K562 (cell line): Measurements from ENCODE around the gene ZBTB8A. TPM values are rescaled to one million over a fixed set of nuclear protein-coding genes. Genes with fewer than 3 reads are reported as not detected.
A peak's percentile ranks its signal among the peaks of the same experiment; 100 is the strongest.

Source experiments
- KDM1A ChIP-seq, 2 experiments: fragments of 450-650 bp; IDR thresholded peaks; 2 replicates each; pipeline ENCODE4 v1.6.1; 2016; ENCODE audit warnings: mild to moderate bottlenecking in 2 of 2
- KLF10 ChIP-seq: fragments of 250-450 bp; sonication (Bioruptor Pico); IDR thresholded peaks from 2 replicates; pipeline ENCODE4 v1.6.1; 2021; ENCODE audit warnings: matching md5 sums
- PTRF ChIP-seq: fragments of 450-650 bp; IDR thresholded peaks from 2 replicates; pipeline ENCODE4 v1.6.1; 2016; ENCODE audit warnings: mild to moderate bottlenecking, missing genetic modification characterization, missing compliant biosample characterization
- SAFB2 ChIP-seq: fragments of 200-400 bp; formaldehyde crosslinking; IDR thresholded peaks from 2 replicates; pipeline ENCODE4 v1.6.1; 2018; ENCODE audit warnings: borderline replicate concordance, low read length, low read depth, moderate library complexity; ENCODE audit not compliant: severe bottlenecking
- TEAD4 ChIP-seq, 2 experiments: sonication (generic) in 1 of 2; formaldehyde crosslinking in 1 of 2; IDR thresholded peaks; 2 replicates each; pipeline versions ENCODE4 v1.6.1 to v1.8.0; 2012 to 2022; ENCODE audit warnings: borderline replicate concordance in 1 of 2, inconsistent platforms in 1 of 2, low read length in 1 of 2, mild to moderate bottlenecking in 1 of 2, missing genetic modification reagents in 1 of 2
- ZBTB7A ChIP-seq: IDR thresholded peaks from 2 replicates; pipeline ENCODE4 v1.6.1; 2011; ENCODE audit warnings: low read depth, mild to moderate bottlenecking, low read length, moderate library complexity, borderline replicate concordance; ENCODE audit not compliant: control insufficient read depth
- ZC3H11A ChIP-seq: IDR thresholded peaks from 2 replicates; pipeline ENCODE4 v1.6.1; 2012; ENCODE audit warnings: low read depth, low read length, improper control_type of control experiment
- ZNF408 ChIP-seq: fragments of 250-450 bp; sonication (Bioruptor Pico); IDR thresholded peaks from 2 replicates; pipeline ENCODE4 v1.4.0; 2020; ENCODE audit warnings: low read depth, mild to moderate bottlenecking, moderate library complexity
- ZNF586 ChIP-seq: fragments of 450-650 bp; formaldehyde crosslinking; conservative IDR thresholded peaks from 2 replicates; pipeline ENCODE4 v1.4.0; 2020; ENCODE audit warnings: mild to moderate bottlenecking, moderate library complexity
- ZNF780A ChIP-seq: fragments of 250-450 bp; sonication (Bioruptor Pico); IDR thresholded peaks from 2 replicates; pipeline ENCODE4 v1.5.0; 2021; ENCODE audit warnings: mild to moderate bottlenecking
- polyA plus RNA-seq, 8 experiments: library from polyadenylated mRNA; depleted of rRNA in 4 of 8; stranded (reverse) in 5 of 8; unstranded in 3 of 8; fragments of >200 nt; fragmentation: Nextera tagmentation in 2 of 8; fragmentation: Illumina TruSeq in 1 of 8; extraction: Ambion mirVana in 2 of 8; extraction: Trizol in 1 of 8; gene quantifications; 2 replicates each; pipeline versions ENCODE4 v1.2.1 to v1.2.3, GENCODE V29; 2011 to 2014; ENCODE audit warnings: inconsistent platforms in 1 of 8, missing spikeins in 1 of 8
- total RNA-seq, 7 experiments: library from RNA; depleted of rRNA in 6 of 7; stranded (reverse); fragments of >200 nt in 6 of 7; fragmentation: Illumina TruSeq in 2 of 7; extraction: Trizol in 2 of 7; gene quantifications; 2 replicates each; pipeline versions ENCODE4 v1.2.1 to v1.2.3, GENCODE V29; 2011 to 2021; ENCODE audit warnings: low replicate concordance in 1 of 7
- TF ChIP-seq, protein P1 (sequence below): fragments of 450-650 bp; formaldehyde crosslinking; IDR thresholded peaks from 2 replicates; pipeline ENCODE4 v1.4.0; 2020; ENCODE audit warnings: mild to moderate bottlenecking, moderate library complexity
- TF ChIP-seq, protein P2 (sequence below): IDR thresholded peaks from 2 replicates; pipeline ENCODE4 v1.6.1; 2014; ENCODE audit warnings: antibody characterized with exemption
- TF ChIP-seq, protein P3 (sequence below): sonication (generic); formaldehyde crosslinking; IDR thresholded peaks from 2 replicates; pipeline ENCODE4 v1.8.0; 2023; ENCODE audit warnings: mild to moderate bottlenecking, missing genetic modification reagents
- TF ChIP-seq, protein P4 (sequence below): fragments of 450-650 bp; IDR thresholded peaks from 2 replicates; pipeline ENCODE4 v1.6.1; 2017; ENCODE audit warnings: antibody characterized with exemption, mild to moderate bottlenecking
- TF ChIP-seq, protein P5 (sequence below): fragments of 450-650 bp; formaldehyde crosslinking; IDR thresholded peaks from 2 replicates; pipeline ENCODE4 v1.4.0; 2022; ENCODE audit warnings: mild to moderate bottlenecking, moderate library complexity

The ZBTB8A gene
- total and polyA plus RNA-seq, 9 of the 15 experiments (the other 6 are each of a cell fraction or from before 2014, with no cell fraction given), result 0.01 to 0.64 (median 0.09) TPM

- TF ChIP-seq KDM1A (IDR thresholded peaks at IDR 0.05), result no peak
- TF ChIP-seq ZC3H11A, result no peak
- TF ChIP-seq ZNF780A, result no peak
- TF ChIP-seq PTRF, result no peak
- TF ChIP-seq, protein P1, sequence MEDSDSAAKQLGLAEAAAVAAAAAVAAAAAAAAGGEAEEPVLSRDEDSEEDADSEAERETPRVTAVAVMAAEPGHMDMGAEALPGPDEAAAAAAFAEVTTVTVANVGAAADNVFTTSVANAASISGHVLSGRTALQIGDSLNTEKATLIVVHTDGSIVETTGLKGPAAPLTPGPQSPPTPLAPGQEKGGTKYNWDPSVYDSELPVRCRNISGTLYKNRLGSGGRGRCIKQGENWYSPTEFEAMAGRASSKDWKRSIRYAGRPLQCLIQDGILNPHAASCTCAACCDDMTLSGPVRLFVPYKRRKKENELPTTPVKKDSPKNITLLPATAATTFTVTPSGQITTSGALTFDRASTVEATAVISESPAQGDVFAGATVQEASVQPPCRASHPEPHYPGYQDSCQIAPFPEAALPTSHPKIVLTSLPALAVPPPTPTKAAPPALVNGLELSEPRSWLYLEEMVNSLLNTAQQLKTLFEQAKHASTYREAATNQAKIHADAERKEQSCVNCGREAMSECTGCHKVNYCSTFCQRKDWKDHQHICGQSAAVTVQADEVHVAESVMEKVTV (CRISPR knock-in tag), result no peak
- TF ChIP-seq, protein P2, sequence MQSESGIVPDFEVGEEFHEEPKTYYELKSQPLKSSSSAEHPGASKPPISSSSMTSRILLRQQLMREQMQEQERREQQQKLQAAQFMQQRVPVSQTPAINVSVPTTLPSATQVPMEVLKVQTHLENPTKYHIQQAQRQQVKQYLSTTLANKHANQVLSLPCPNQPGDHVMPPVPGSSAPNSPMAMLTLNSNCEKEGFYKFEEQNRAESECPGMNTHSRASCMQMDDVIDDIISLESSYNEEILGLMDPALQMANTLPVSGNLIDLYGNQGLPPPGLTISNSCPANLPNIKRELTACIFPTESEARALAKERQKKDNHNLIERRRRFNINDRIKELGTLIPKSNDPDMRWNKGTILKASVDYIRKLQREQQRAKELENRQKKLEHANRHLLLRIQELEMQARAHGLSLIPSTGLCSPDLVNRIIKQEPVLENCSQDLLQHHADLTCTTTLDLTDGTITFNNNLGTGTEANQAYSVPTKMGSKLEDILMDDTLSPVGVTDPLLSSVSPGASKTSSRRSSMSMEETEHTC, result no peak
- TF ChIP-seq TEAD4 (IDR thresholded peaks at IDR 0.05; ENCODE audit: low read length), result no peak
- no peak for TF ChIP-seq TEAD4 (CRISPR knock-in tag; IDR thresholded peaks at IDR 0.05; ENCODE audit: borderline replicate concordance)
- TF ChIP-seq SAFB2, result no peak
- TF ChIP-seq, protein P3, sequence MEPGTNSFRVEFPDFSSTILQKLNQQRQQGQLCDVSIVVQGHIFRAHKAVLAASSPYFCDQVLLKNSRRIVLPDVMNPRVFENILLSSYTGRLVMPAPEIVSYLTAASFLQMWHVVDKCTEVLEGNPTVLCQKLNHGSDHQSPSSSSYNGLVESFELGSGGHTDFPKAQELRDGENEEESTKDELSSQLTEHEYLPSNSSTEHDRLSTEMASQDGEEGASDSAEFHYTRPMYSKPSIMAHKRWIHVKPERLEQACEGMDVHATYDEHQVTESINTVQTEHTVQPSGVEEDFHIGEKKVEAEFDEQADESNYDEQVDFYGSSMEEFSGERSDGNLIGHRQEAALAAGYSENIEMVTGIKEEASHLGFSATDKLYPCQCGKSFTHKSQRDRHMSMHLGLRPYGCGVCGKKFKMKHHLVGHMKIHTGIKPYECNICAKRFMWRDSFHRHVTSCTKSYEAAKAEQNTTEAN (CRISPR knock-in tag), result no peak
- TF ChIP-seq, protein P4, sequence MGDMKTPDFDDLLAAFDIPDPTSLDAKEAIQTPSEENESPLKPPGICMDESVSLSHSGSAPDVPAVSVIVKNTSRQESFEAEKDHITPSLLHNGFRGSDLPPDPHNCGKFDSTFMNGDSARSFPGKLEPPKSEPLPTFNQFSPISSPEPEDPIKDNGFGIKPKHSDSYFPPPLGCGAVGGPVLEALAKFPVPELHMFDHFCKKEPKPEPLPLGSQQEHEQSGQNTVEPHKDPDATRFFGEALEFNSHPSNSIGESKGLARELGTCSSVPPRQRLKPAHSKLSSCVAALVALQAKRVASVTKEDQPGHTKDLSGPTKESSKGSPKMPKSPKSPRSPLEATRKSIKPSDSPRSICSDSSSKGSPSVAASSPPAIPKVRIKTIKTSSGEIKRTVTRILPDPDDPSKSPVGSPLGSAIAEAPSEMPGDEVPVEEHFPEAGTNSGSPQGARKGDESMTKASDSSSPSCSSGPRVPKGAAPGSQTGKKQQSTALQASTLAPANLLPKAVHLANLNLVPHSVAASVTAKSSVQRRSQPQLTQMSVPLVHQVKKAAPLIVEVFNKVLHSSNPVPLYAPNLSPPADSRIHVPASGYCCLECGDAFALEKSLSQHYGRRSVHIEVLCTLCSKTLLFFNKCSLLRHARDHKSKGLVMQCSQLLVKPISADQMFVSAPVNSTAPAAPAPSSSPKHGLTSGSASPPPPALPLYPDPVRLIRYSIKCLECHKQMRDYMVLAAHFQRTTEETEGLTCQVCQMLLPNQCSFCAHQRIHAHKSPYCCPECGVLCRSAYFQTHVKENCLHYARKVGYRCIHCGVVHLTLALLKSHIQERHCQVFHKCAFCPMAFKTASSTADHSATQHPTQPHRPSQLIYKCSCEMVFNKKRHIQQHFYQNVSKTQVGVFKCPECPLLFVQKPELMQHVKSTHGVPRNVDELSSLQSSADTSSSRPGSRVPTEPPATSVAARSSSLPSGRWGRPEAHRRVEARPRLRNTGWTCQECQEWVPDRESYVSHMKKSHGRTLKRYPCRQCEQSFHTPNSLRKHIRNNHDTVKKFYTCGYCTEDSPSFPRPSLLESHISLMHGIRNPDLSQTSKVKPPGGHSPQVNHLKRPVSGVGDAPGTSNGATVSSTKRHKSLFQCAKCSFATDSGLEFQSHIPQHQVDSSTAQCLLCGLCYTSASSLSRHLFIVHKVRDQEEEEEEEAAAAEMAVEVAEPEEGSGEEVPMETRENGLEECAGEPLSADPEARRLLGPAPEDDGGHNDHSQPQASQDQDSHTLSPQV, result peak; percentile 77; the same call in 1 of the 2 replicates
- TF ChIP-seq ZBTB7A, result no peak
- no peak for TF ChIP-seq KLF10 (CRISPR knock-in tag)
- no peak for TF ChIP-seq ZNF586 (CRISPR knock-in tag)
- TF ChIP-seq, protein P5, sequence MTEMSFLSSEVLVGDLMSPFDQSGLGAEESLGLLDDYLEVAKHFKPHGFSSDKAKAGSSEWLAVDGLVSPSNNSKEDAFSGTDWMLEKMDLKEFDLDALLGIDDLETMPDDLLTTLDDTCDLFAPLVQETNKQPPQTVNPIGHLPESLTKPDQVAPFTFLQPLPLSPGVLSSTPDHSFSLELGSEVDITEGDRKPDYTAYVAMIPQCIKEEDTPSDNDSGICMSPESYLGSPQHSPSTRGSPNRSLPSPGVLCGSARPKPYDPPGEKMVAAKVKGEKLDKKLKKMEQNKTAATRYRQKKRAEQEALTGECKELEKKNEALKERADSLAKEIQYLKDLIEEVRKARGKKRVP (CRISPR knock-in tag), result no peak
- no peak for TF ChIP-seq ZNF408 (CRISPR knock-in tag)
Observed at GRCh38 chr1:32500387-32501209, 38.6 kb upstream of the ZBTB8A start (continued).
